Heart right ventricle (tissue), 16 donors: ENCODE results near the gene TMEM38B. TPM values are rescaled to one million over a fixed set of nuclear protein-coding genes. Genes with fewer than 3 reads are reported as not detected.

Experiments
- ATAC-seq, 8 donors: fragments of 200-7000 bp; cut with Tn5 transposase; one replicate each; pipeline ENCODE4 v1.9.1; 2020; ENCODE audit warnings: mild to moderate bottlenecking in 8 of 8, moderate library complexity in 8 of 8, moderate number of reproducible peaks in 1 of 8
- DNase-seq, 2 donors: peaks; one replicate each; pipeline ENCODE4 v3.0.0-alpha.2; 2020
- H3K27ac ChIP-seq, 10 donors: fragments of 200-600 bp; sonication (generic) in 2 of 10; one replicate each; pipeline versions ENCODE4 v1.5.0 to v1.8.0; 2020 to 2022; ENCODE audit warnings: mild to moderate bottlenecking in 3 of 10
- H3K27me3 ChIP-seq, 7 donors: fragments of 200-600 bp; one replicate each; pipeline ENCODE4 v1.8.0; 2021 to 2022; ENCODE audit warnings: mild to moderate bottlenecking in 2 of 7
- H3K36me3 ChIP-seq, 9 donors: fragments of 200-600 bp; sonication (generic) in 1 of 9; one replicate each; pipeline versions ENCODE4 v1.5.0 to v1.8.0; 2020 to 2022; ENCODE audit warnings: mild to moderate bottlenecking in 2 of 9
- H3K4me1 ChIP-seq, 9 donors: fragments of 200-600 bp; sonication (generic) in 1 of 9; one replicate each; pipeline versions ENCODE4 v1.5.0 to v1.8.0; 2020 to 2022; ENCODE audit warnings: mild to moderate bottlenecking in 4 of 9
- H3K4me3 ChIP-seq, 10 donors: fragments of 200-600 bp; sonication (generic) in 2 of 10; one replicate each; pipeline versions ENCODE4 v1.5.0 to v1.8.0; 2020 to 2022; ENCODE audit warnings: mild to moderate bottlenecking in 7 of 10, moderate library complexity in 2 of 10
- H3K9me3 ChIP-seq, 11 donors: fragments of 200-600 bp in 10 of 11; sonication (generic) in 2 of 11; one replicate each; pipeline versions ENCODE4 v1.5.0 to v1.8.0; 2013 to 2022; ENCODE audit warnings: mild to moderate bottlenecking in 2 of 11, control low read depth in 1 of 11, moderate library complexity in 1 of 11
- CTCF ChIP-seq, 9 donors: fragments of 200-600 bp; sonication (generic) in 2 of 9; IDR thresholded peaks; one replicate each; pipeline versions ENCODE4 v1.5.0 to v1.8.0; 2021 to 2022; ENCODE audit warnings: antibody characterized with exemption in 9 of 9, mild to moderate bottlenecking in 5 of 9, moderate library complexity in 1 of 9
- WGBS, 2 donors: extraction: QIAGEN DNeasy Blood & Tissue Kit; methylation state at CpG; one replicate each; pipeline ENCODE4 v1.1.7; 2013; ENCODE audit warnings: inconsistent platforms in 1 of 2; 5-methylcytosine and 5-hydroxymethylcytosine counted together
- intact Hi-C, 10 donors: fragments of 100-400 bp; cut with DNase I; formaldehyde crosslinking; loops; one replicate each; pipeline versions ENCODE4 v1.11.1 to v1.14.2; 2022
- polyA plus RNA-seq, 2 donors: library from polyadenylated mRNA; stranded (reverse); fragments of 200-250 nt; gene quantifications; one replicate each; pipeline ENCODE4 v1.2.3, GENCODE V29; 2013
- total RNA-seq, 10 donors: library from RNA; stranded (reverse); fragmentation: NEBNext Ultra II Directional in 3 of 10; extraction: Animal tissue kit (Norgen Biotek cat#: 25700) in 3 of 10; gene quantifications; one replicate each; pipeline versions ENCODE4 v1.2.1 to v1.2.4, GENCODE V29; 2021 to 2023
- donor health status: Arrhythmogenic right ventricular cardiomyopathy.
- donor health status: ischemic (EF 13 %, LVEDD 7.1; RV severe dilation, severe dysfunction).
- donor health status: healthy with polysubstance abuse.
- donor health status: DM: no; HTN: yes; CAD: no.
- donor health status: DM: no; HTN: no; CAD: no.
- donor health status: ischemic (EF 25% LVEDD 6.9; RV normal size, moderate dysfunction).
- donor health status: ischemic (EF 25% LVEDD 5.7; RV mildly dilated, moderate dysfunction).
- donor health status: healthy.
- donor health status: DM: yes; HTN: yes; CAD: no.
- donor health status: Ischemic cardiomyopathy.
- donor health status: ischemic (EF 35%, LVEDD 5.7; RV mildly dilated, moderate dysfunction).
- donor health status: nonischemic (EF 11% LVEDD 7.7; RV severe dilation, severe dysfunction).
- donor health status: DM: yes; HTN: yes; CAD: no.
- donor health status: PGD.
- donor health status: ischemic (EF 29% LVEDD 5.4; RV normal size, mild dysfunction).
- donor health status: nonischemic (EF 23%, LVEDD 6.1; RV moderate dilation, normal function).

The TMEM38B gene
- total and polyA plus RNA-seq, 12 donors, result 13.5 to 68.4 (median 53.0) TPM

GRCh38 chr9:105706156-105706555 lies 11.8 kb downstream of the TMEM38B start:
- intact Hi-C loops, result no loop called here
- Histone ChIP-seq H3K4me1 (peaks cover 0 to 25% (median 7%) of the 10 kb centered on the region in 9 donors), H3K9me3 (peaks cover 0 to 4% (median 0%) of the 10 kb centered on the region in 11 donors), H3K27me3 (no peaks in the 10 kb centered on the region), H3K4me3 (no peak overlapping the region), H3K27ac (no peak overlapping the region), H3K36me3 (peaks cover 0 to 12% (median 0%) of the 10 kb centered on the region in 9 donors)
- TF ChIP-seq CTCF (IDR thresholded peaks at IDR 0.05), result no peak
- ATAC-seq, result no peak
- DNase-seq, result no peak
- WGBS, 2 donors, result 96 to 97% methylated on average over 8 of the region's 8 CpGs

GRCh38 chr9:105708405-105708804 lies 14.1 kb downstream of the TMEM38B start:
- H3K27ac ChIP-seq, result peak overlapping the region in 1 of 10 donors; percentile 15
- H3K9me3 ChIP-seq, result no peaks in the 10 kb centered on the region
- DNase-seq (no peak), ATAC-seq (no peak)
- no peak for TF ChIP-seq CTCF (IDR thresholded peaks at IDR 0.05)
- intact Hi-C loops, result no loop called here
- no peaks in the 10 kb centered on the region for H3K27me3 ChIP-seq
- no peak overlapping the region for H3K4me3 ChIP-seq
- H3K36me3 ChIP-seq, result peaks cover 0 to 12% (median 0%) of the 10 kb centered on the region in 9 donors
- peaks cover 0 to 32% (median 0%) of the 10 kb centered on the region in 9 donors for H3K4me1 ChIP-seq
- 65 to 67% methylated on average over 3 of the region's 3 CpGs for WGBS, 2 donors

DNA sequence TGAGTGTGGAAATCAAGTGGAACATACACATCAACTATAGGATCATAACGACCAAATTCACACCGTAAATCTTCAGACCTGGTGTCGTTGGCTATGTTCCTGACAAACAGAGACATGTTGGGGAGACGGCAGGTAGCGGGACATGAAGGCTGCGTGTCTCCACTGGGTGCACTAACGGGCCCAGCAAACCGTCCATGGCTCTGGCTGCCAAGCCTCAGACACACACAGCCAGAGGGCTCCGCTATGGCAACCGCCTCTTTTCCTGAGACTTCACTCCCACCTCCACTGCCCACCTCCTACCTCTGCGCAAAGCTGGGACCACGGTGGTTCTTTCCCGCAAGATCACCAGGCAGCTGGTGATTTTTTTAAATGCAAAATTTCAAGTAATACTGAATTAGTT lies 16.3 kb downstream of the TMEM38B start:
- intact Hi-C loops, result loop anchor here in 4 of 10 donors (10.0 kb wide), 2 partner anchors 56 to 106 kb away; no protein-coding TSS in a partner anchor

DNA sequence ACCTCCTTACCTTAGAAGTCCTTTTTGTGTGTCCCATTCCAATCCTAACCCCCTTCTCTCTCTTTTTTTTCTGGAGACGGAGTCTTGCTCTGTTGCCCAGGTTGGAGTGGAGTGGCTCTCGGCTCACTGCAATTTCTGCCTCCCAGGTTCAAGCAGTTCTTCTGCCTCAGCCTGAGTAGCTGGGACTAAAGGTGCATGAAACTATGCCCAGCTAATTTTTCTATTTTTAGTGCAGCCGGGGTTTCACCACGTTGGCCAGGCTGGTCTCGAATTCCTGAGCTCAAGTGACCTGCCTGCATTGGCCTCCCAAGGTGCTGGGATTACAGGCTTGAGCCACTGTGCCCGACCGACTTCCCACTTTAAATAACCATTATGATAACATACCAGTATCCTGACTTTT lies 17.5 kb downstream of the TMEM38B start:
- H3K36me3 ChIP-seq, result peaks cover 0 to 12% (median 0%) of the 10 kb centered on the region in 9 donors
- no peak overlapping the region for H3K4me3 ChIP-seq
- intact Hi-C loops, result loop anchor here in 4 of 10 donors (10.0 kb wide), 2 partner anchors 57 to 107 kb away; no protein-coding TSS in a partner anchor
- H3K27me3 ChIP-seq, result no peaks in the 10 kb centered on the region
- H3K4me1 ChIP-seq, result peaks cover 0 to 33% (median 0%) of the 10 kb centered on the region in 9 donors
- H3K9me3 ChIP-seq, result no peaks in the 10 kb centered on the region
- 52 to 59% methylated on average over 7 of the region's 7 CpGs for WGBS, 2 donors
- ATAC-seq, result peak; percentile 48 to 91 (median 68)
- no peak for TF ChIP-seq CTCF (IDR thresholded peaks at IDR 0.05)
- DNase-seq, result no peak
- peak overlapping the region in 7 of 10 donors; percentile 1 to 66 (median 51) for H3K27ac ChIP-seq

More for the DNA sequence above, 16.3 kb downstream of the TMEM38B start:
- 96% methylated on average over 13 of the region's 13 CpGs for WGBS, 2 donors
- Histone ChIP-seq H3K36me3 (peaks cover 0 to 12% (median 0%) of the 10 kb centered on the region in 9 donors), H3K4me1 (peaks cover 0 to 23% (median 0%) of the 10 kb centered on the region in 9 donors), H3K9me3 (no peaks in the 10 kb centered on the region), H3K27ac (peak overlapping the region in 1 of 10 donors; percentile 66), H3K27me3 (no peaks in the 10 kb centered on the region), H3K4me3 (no peak overlapping the region)
- ATAC-seq, result no peak
- DNase-seq, result no peak
- no peak for TF ChIP-seq CTCF (IDR thresholded peaks at IDR 0.05)
